ENCODE measurements around the gene GATA2.

Gene GATA2

GRCh38 chr3:128492671-128493569, at the start of gene GATA2:
TSS of gene GATA2 (minus strand) at chr3:128493201. CDS start at chr3:128487031, 6,170 bp downstream.
- DNase-seq (ENCODE audit: low read depth in 2 of 2), result no peak

- no peak for DNase-seq (ENCODE audit: low read depth in 2 of 2)
Observed at GRCh38 chr3:128541246-128541645, 48.2 kb upstream of the GATA2 start.

GRCh38 chr3:128539376-128539775, 46.4 kb upstream of the GATA2 start:
- DNase-seq (ENCODE audit: low read depth in 2 of 2), result no peak

GRCh38 chr3:128537091-128537703, 44.2 kb upstream of the GATA2 start:
- DNase-seq (ENCODE audit: low read depth in 2 of 2), result no peak

- no peak for DNase-seq (ENCODE audit: low read depth in 2 of 2)
Observed at GRCh38 chr3:128532012-128532983, 39.3 kb upstream of the GATA2 start.

- no peak for DNase-seq (ENCODE audit: low read depth in 2 of 2)
Observed at GRCh38 chr3:128524374-128525299, 31.6 kb upstream of the GATA2 start.

- no peak for DNase-seq (ENCODE audit: low read depth in 2 of 2)
Observed at GRCh38 chr3:128523591-128523990, 30.6 kb upstream of the GATA2 start.

GRCh38 chr3:128521715-128522114, 28.7 kb upstream of the GATA2 start:
- DNase-seq (ENCODE audit: low read depth in 2 of 2), result no peak

GRCh38 chr3:128518587-128519490, 25.8 kb upstream of the GATA2 start:
- DNase-seq (ENCODE audit: low read depth in 2 of 2), result no peak

GRCh38 chr3:128517648-128518047, 24.6 kb upstream of the GATA2 start:
- DNase-seq (ENCODE audit: low read depth in 2 of 2), result no peak

- no peak for DNase-seq (ENCODE audit: low read depth in 2 of 2)
Observed at GRCh38 chr3:128515967-128516366, 23.0 kb upstream of the GATA2 start.

GRCh38 chr3:128508852-128509251, 15.9 kb upstream of the GATA2 start:
- DNase-seq (ENCODE audit: low read depth in 2 of 2), result no peak

- no peak for DNase-seq (ENCODE audit: low read depth in 2 of 2)
Observed at GRCh38 chr3:128506754-128507153, 13.8 kb upstream of the GATA2 start.

- no peak for DNase-seq (ENCODE audit: low read depth in 2 of 2)
Observed at GRCh38 chr3:128505771-128506170, 12.8 kb upstream of the GATA2 start.

- no peak for DNase-seq (ENCODE audit: low read depth in 2 of 2)
Observed at GRCh38 chr3:128504963-128505730, 12.1 kb upstream of the GATA2 start.

- no peak for DNase-seq (ENCODE audit: low read depth in 2 of 2)
Observed at GRCh38 chr3:128504533-128504915, 11.5 kb upstream of the GATA2 start.

GRCh38 chr3:128503751-128504532, 10.9 kb upstream of the GATA2 start:
- no peak for DNase-seq (ENCODE audit: low read depth in 2 of 2)

GRCh38 chr3:128503164-128503651, 10.2 kb upstream of the GATA2 start:
- no peak for DNase-seq (ENCODE audit: low read depth in 2 of 2)
